AG04449 (cell line): Measurements from ENCODE around the gene TMPRSS3.

Experiments
- CTCF ChIA-PET: fragments of 350-600 bp; formaldehyde crosslinking; extraction: SDS; loops from one replicate; lab custom pipeline; 2021; ENCODE audit warnings: antibody characterized with exemption; lab: Yijun Ruan, JAX
- POLR2A ChIA-PET: fragments of 400-600, 350-600 bp; formaldehyde crosslinking; extraction: SDS; loops from one replicate; lab custom pipeline; 2020; ENCODE audit warnings: antibody characterized with exemption, inconsistent platforms; lab: Yijun Ruan, JAX
- DNase-seq: peaks from one replicate; pipeline ENCODE4 v3.0.0-alpha.2; 2010; ENCODE audit warnings: low read depth, low spot score
- H3K4me3 ChIP-seq: 2 replicates; pipeline ENCODE4 v1.5.1; 2011; ENCODE audit warnings: low read depth, mild to moderate bottlenecking, control low read depth, low read length
- CTCF ChIP-seq: IDR thresholded peaks from one replicate; pipeline ENCODE4 v1.5.1; 2011; ENCODE audit warnings: mild to moderate bottlenecking, moderate library complexity, low read length, control low read depth, inconsistent platforms; ENCODE audit not compliant: insufficient read depth; ENCODE audit errors: missing control alignments

The TMPRSS3 gene

GRCh38 chr21:42388740-42389448 is 7.0 kb downstream of the TMPRSS3 start:
- no peak for DNase-seq
- no peak overlapping the region for H3K4me3 ChIP-seq
- ChIA-PET POLR2A (no interaction called here), CTCF (no interaction called here)
- no peak for TF ChIP-seq CTCF

- DNase-seq: no peak
- ChIA-PET CTCF (no interaction called here), POLR2A (no interaction called here)
- TF ChIP-seq CTCF: no peak
- H3K4me3 ChIP-seq: no peak overlapping the region
These were observed 8.0 kb downstream of the TMPRSS3 start for GRCh38 chr21:42387843-42388340.

GRCh38 chr21:42387164-42387563 is 8.7 kb downstream of the TMPRSS3 start:
- no peak for TF ChIP-seq CTCF
- DNase-seq: no peak
- POLR2A ChIA-PET: no interaction called here
- CTCF ChIA-PET: no interaction called here
- H3K4me3 ChIP-seq: no peak overlapping the region

- POLR2A ChIA-PET: no interaction called here
These were observed 9.7 kb downstream of the TMPRSS3 start for GRCh38 chr21:42386034-42386591.

GRCh38 chr21:42385619-42386018 is 10.2 kb downstream of the TMPRSS3 start:
- no peak overlapping the region for H3K4me3 ChIP-seq
- CTCF ChIA-PET: no interaction called here
- POLR2A ChIA-PET: no interaction called here
- no peak for TF ChIP-seq CTCF
- DNase-seq: no peak

More at GRCh38 chr21:42386034-42386591, 9.7 kb downstream of the TMPRSS3 start:
- no peak for TF ChIP-seq CTCF
- CTCF ChIA-PET: no interaction called here
- H3K4me3 ChIP-seq: no peak overlapping the region
- no peak for DNase-seq

GRCh38 chr21:42384989-42385388 is 10.9 kb downstream of the TMPRSS3 start:
- H3K4me3 ChIP-seq: no peak overlapping the region
- ChIA-PET CTCF (no interaction called here), POLR2A (no interaction called here)
- no peak for TF ChIP-seq CTCF
- DNase-seq: no peak
